OCI-LY3 (cell line): Measurements from ENCODE around the gene CDH6.

ENCODE experiments used
- CTCF ChIP-seq: fragments of 200-600, 300-600 bp; sonication (generic); IDR thresholded peaks from 2 replicates; pipeline ENCODE4 v1.5.1; 2014; ENCODE audit warnings: antibody characterized with exemption, low read length, low read depth
- EZH2phosphoT487 ChIP-seq: fragments of 200-600 bp; shearing (Covaris generic); IDR thresholded peaks from 2 replicates; pipeline ENCODE4 v1.6.1; 2018; ENCODE audit warnings: antibody characterized with exemption, mixed run types, low read depth

DNA sequence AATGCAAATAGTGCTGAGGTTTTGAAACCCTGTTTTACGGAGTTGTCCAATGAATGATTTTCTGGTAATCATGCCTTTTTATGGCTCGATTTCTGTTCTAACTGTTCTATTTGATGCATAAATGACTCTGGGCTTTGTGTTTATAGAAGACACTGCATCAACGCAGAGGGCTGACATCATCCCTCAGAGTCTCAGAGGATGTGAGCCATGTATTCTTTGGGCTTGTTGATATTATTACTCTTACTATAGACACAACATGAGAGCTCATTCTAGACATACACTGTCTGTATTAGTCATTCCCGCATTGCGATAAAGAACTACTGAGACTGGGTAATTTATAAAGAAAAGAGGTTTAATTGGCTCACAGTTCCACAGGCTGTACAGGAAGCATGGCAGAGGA, 31.6 kb downstream of the CDH6 start:
- TF ChIP-seq CTCF (no peak), EZH2phosphoT487 (no peak)
